Measurements from ENCODE around the gene RASAL2. TPM values are rescaled to one million over a fixed set of nuclear protein-coding genes. Genes with fewer than 3 reads are reported as not detected.
A peak's percentile ranks its signal among the peaks of the same experiment; 100 is the strongest.
"Not testable (repeated sequence)": the region's sequence is repeated elsewhere in the genome, so short reads cannot be mapped to it uniquely, and the experiment has no call there.

Gene RASAL2
- polyA plus RNA-seq, 6 donors from 2014 or later: 0.11 to 2.1 (median 0.55) TPM

DNA sequence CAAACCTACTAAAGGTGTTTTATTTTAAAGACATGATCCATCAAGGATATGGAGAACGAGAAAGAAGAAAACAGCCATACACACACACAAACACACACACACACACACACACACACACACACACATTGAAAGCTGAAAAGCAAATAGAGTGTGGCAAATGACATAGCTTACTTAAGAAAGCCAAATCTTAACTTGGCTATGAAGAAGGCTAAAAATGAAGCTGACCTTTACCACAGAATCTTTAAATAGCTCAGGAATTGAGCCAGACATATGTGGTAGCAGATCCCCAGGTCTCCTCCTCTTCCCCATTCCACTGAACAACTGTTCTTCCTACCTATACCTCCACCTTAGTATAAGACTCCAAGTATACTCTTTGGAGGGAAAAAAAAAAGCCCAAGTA is 217.3 kb downstream of the RASAL2 start:
- Mint-ChIP-seq H3K9me3 (no peaks in the 10 kb centered on the region), H3K27me3 (peaks cover 0 to 5% (median 4%) of the 10 kb centered on the region in 3 donors), H3K36me3 (no peaks in the 10 kb centered on the region), H3K4me1 (no peaks in the 10 kb centered on the region), H3K4me3 (no peak overlapping the region), H3K27ac (peak overlapping the region in 4 of 6 donors; percentile 31 to 86 (median 52))
- no peak for DNase-seq
- no peak for ATAC-seq (ENCODE audit: low read depth in 2 of 2)

DNA sequence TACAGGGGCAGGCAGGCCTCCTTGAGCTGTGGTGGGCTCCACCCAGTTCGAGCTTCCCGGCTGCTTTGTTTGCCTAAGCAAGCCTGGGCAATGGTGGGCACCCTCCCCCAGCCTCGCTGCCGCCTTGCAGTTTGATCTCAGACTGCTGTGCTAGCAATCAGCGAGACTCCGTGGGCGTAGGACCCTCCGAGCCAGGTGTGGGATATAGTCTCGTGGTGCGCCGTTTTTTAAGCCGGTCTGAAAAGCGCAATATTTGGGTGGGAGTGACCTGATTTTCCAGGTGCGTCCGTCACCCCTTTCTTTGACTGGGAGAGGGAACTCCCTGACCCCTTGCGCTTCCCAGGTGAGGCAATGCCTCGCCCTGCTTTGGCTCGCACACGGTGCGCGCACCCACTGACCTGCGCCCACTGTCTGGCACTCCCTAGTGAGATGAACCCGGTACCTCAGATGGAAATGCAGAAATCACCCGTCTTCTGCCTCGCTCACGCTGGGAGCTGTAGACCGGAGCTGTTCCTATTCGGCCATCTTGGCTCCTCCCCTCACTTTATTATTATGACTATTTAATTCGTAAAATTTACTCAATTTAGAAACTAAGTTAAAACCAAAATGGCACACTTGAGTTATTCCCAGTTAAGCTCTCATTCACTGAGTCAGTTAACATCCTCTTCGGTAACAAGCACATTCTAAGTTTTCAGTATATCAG is 226.5 kb downstream of the RASAL2 start:
- not testable (repeated sequence) for H3K9me3 Mint-ChIP-seq; H3K27ac Mint-ChIP-seq; DNase-seq; ATAC-seq (ENCODE audit: low read depth in 2 of 2); H3K36me3 Mint-ChIP-seq; H3K4me1 Mint-ChIP-seq
- H3K4me3 Mint-ChIP-seq: peak overlapping the region in 2 of 8 donors; percentile 19 to 35
- H3K27me3 Mint-ChIP-seq: peaks cover 10 to 17% (median 13%) of the 10 kb centered on the region in 3 donors

DNA sequence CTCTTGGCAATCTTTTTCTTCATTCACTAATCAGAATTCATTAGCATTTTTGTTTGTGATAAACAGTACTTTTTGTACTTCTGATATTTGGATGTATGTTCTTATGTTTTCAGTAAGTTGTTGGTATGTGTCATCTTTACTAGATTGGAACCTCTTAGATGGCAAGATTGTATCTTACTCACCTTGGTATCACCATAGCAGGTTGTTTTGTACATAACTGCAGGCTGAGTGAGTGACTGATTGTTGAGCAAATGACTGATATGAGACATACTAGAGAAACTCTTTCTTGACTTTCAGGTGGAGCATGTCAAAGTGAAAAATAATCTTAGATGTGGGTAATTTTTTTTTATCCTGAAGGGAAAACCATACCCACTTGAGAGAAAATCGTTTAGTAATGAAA is 229.2 kb downstream of the RASAL2 start:
- H3K27ac Mint-ChIP-seq: no peak overlapping the region
- DNase-seq (no peak), ATAC-seq (ENCODE audit: low read depth in 2 of 2) (no peak)
- H3K36me3 Mint-ChIP-seq: no peaks in the 10 kb centered on the region
- H3K27me3 Mint-ChIP-seq: peaks cover 10 to 17% (median 13%) of the 10 kb centered on the region in 3 donors
- H3K9me3 Mint-ChIP-seq: no peaks in the 10 kb centered on the region
- H3K4me3 Mint-ChIP-seq: no peak overlapping the region
- H3K4me1 Mint-ChIP-seq: peaks cover 0 to 3% (median 0%) of the 10 kb centered on the region in 3 donors

- H3K9me3 Mint-ChIP-seq: no peaks in the 10 kb centered on the region
- ATAC-seq (ENCODE audit: low read depth in 2 of 2) (no peak), DNase-seq (no peak)
- H3K27ac Mint-ChIP-seq: no peak overlapping the region
- no peaks in the 10 kb centered on the region for H3K36me3 Mint-ChIP-seq
- H3K27me3 Mint-ChIP-seq: peaks cover 10 to 17% (median 13%) of the 10 kb centered on the region in 3 donors
- peaks cover 0 to 3% (median 0%) of the 10 kb centered on the region in 3 donors for H3K4me1 Mint-ChIP-seq
- H3K4me3 Mint-ChIP-seq: no peak overlapping the region
Observed at GRCh38 chr1:178324003-178324402, 230.1 kb downstream of the RASAL2 start.

DNA sequence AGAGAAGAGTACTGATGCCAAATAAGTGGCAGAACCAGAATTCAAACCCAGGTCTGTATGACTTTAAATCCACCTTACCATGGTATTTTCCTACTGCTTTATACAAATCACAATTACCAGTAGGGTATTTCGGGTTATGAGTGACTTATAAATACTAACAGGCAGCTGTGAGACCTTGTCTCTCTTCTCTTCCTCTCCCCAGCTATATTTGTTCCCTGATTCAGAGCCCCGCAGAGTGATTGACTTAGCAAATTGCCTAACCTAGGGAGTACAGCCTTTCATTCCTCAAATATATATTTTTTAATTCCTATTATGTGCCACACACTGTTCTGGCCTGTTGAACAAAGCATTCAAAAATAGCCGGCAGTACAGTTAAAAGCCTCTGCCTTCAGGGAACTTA is 234.8 kb downstream of the RASAL2 start:
- H3K27ac Mint-ChIP-seq: no peak overlapping the region
- H3K4me3 Mint-ChIP-seq: no peak overlapping the region
- no peaks in the 10 kb centered on the region for H3K36me3 Mint-ChIP-seq
- H3K9me3 Mint-ChIP-seq: no peaks in the 10 kb centered on the region
- DNase-seq (no peak), ATAC-seq (ENCODE audit: low read depth in 2 of 2) (no peak)
- H3K27me3 Mint-ChIP-seq: peaks cover 0 to 6% (median 0%) of the 10 kb centered on the region in 3 donors
- H3K4me1 Mint-ChIP-seq: peaks cover 0 to 3% (median 0%) of the 10 kb centered on the region in 3 donors

DNA sequence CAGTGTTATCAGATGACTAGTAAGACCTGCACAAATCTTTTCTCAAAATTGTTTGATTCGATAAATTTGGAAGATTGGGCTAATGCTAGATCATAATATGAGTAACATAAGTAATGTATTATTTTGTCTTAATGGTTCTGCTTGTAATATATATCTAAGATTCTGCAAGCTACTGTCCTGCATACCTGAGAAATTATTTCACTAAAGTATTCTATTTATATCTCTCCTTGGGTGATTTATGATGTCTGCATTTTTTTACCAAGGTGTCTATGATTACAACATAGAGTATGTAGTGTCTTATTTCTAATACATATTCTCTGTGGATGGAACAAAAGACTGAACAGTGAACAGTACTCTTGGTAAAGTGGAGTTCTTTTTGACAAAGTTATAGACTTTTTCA is 236.2 kb downstream of the RASAL2 start:
- Mint-ChIP-seq H3K27me3 (no peaks in the 10 kb centered on the region), H3K27ac (peak overlapping the region in 1 of 6 donors; percentile 0), H3K4me1 (no peaks in the 10 kb centered on the region), H3K9me3 (no peaks in the 10 kb centered on the region), H3K4me3 (no peak overlapping the region), H3K36me3 (no peaks in the 10 kb centered on the region)
- no peak for DNase-seq
- ATAC-seq (ENCODE audit: low read depth in 2 of 2): no peak

DNA sequence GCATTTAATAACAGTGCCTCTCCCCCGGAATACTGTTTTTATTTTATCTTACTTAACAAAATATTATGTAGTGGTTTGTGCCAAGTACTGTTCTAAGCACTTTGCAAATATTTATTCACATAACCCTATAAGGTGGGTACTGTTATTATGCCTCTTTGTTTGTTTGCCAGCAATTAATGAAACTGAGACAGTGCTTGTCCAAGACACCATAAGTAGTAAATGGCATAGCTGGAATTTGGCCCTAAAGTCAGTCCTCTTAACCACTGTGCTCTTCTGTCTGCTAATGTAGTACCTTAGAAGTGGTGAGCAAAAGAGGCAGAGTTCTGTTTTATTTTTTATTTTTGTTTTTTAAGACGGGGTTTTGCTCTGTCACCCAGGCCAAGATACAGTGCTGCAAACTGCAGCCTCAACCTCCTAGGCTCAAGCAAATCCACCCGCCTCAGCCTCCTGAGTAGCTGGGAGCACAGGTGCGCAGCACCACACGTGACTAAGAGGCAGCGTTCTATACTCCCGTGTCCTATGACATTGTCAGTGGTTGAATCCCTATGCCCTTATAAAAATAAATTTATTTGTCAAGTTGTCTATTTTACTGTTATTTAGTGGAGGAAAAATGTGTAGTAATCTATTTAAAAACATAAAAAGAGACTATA is 237.1 kb downstream of the RASAL2 start:
- Mint-ChIP-seq H3K4me3 (no peak overlapping the region), H3K36me3 (no peaks in the 10 kb centered on the region), H3K27me3 (peaks cover 0 to 5% (median 0%) of the 10 kb centered on the region in 3 donors), H3K9me3 (no peaks in the 10 kb centered on the region), H3K27ac (peak overlapping the region in 1 of 6 donors; percentile 12), H3K4me1 (no peaks in the 10 kb centered on the region)
- no peak for ATAC-seq (ENCODE audit: low read depth in 2 of 2)
- DNase-seq: no peak

DNA sequence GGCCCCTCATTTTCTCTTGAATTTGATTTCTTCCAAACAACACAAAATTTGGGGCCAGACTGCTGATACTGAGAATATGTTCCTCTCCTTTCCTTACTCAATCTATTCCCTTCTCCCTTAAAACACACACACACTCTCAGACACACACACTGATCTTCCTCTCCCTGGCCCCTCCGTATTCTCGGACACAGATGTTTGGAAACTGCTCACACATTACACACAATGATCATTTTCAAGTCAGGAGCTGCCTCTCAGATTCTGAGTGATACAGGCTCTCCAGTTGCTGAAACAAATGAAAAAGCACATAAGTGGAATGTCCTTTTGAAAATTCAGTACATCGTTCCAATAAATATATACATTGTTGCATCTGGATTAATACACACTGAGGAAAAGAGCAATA is 241.5 kb downstream of the RASAL2 start:
- no peak for ATAC-seq (ENCODE audit: low read depth in 2 of 2)
- H3K4me3 Mint-ChIP-seq: no peak overlapping the region
- no peaks in the 10 kb centered on the region for H3K9me3 Mint-ChIP-seq
- H3K27ac Mint-ChIP-seq: no peak overlapping the region
- H3K4me1 Mint-ChIP-seq: no peaks in the 10 kb centered on the region
- H3K36me3 Mint-ChIP-seq: no peaks in the 10 kb centered on the region
- DNase-seq: no peak
- peaks cover 0 to 5% (median 0%) of the 10 kb centered on the region in 3 donors for H3K27me3 Mint-ChIP-seq

DNA sequence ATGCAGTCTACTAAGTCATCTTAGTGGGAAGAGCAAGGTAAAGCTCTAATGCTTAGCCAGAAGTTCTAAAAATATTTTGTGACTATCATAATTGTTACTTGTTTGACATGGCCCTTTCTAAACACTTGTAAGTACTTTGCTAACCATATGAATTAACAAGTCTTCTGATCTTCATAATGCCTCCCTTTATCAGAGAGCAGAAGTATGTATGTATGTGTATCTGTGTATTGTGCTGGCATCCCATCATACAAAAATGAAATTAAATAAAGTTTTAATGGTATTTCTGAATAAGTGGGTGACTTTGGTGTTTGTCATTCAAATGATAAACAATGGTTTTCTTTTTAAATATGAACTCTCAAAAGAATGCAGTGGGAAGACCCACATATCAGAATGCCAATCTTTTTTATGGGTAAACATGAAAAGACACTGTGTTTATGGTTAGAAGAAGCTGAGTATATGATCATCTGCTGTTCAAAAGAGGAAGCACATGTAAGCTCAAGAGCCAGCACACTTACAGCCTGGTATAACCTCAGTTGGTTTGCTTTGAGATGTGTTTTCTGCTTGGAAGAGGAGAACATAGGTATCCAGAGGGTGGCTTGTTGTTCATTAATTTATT is 243.3 kb downstream of the RASAL2 start:
- peaks cover 0 to 5% (median 5%) of the 10 kb centered on the region in 3 donors for H3K27me3 Mint-ChIP-seq

GRCh38 chr1:178339834-178340233 is 245.9 kb downstream of the RASAL2 start:
- Mint-ChIP-seq H3K27me3 (peaks cover 0 to 5% (median 5%) of the 10 kb centered on the region in 3 donors), H3K4me1 (no peaks in the 10 kb centered on the region), H3K4me3 (no peak overlapping the region), H3K9me3 (no peaks in the 10 kb centered on the region), H3K27ac (no peak overlapping the region), H3K36me3 (no peaks in the 10 kb centered on the region)
- ATAC-seq (ENCODE audit: low read depth in 2 of 2) (no peak), DNase-seq (no peak)

More for the DNA sequence above, 243.3 kb downstream of the RASAL2 start:
- ATAC-seq (ENCODE audit: low read depth in 2 of 2): no peak
- Mint-ChIP-seq H3K4me1 (no peaks in the 10 kb centered on the region), H3K9me3 (no peaks in the 10 kb centered on the region), H3K27ac (peak overlapping the region in 1 of 6 donors; percentile 24), H3K36me3 (no peaks in the 10 kb centered on the region), H3K4me3 (no peak overlapping the region)
- DNase-seq: no peak

- DNase-seq (no peak), ATAC-seq (ENCODE audit: low read depth in 2 of 2) (no peak)
- no peaks in the 10 kb centered on the region for H3K9me3 Mint-ChIP-seq
- H3K4me1 Mint-ChIP-seq: no peaks in the 10 kb centered on the region
- no peak overlapping the region for H3K4me3 Mint-ChIP-seq
- no peak overlapping the region for H3K27ac Mint-ChIP-seq
- H3K27me3 Mint-ChIP-seq: peaks cover 0 to 5% (median 3%) of the 10 kb centered on the region in 3 donors
- H3K36me3 Mint-ChIP-seq: no peaks in the 10 kb centered on the region
Observed at GRCh38 chr1:178341261-178341956, 247.5 kb downstream of the RASAL2 start.

- no peaks in the 10 kb centered on the region for H3K4me1 Mint-ChIP-seq
- ATAC-seq (ENCODE audit: low read depth in 2 of 2) (no peak), DNase-seq (no peak)
- H3K27me3 Mint-ChIP-seq: peaks cover 0 to 5% (median 3%) of the 10 kb centered on the region in 3 donors
- H3K9me3 Mint-ChIP-seq: no peaks in the 10 kb centered on the region
- no peak overlapping the region for H3K4me3 Mint-ChIP-seq
- no peak overlapping the region for H3K27ac Mint-ChIP-seq
- no peaks in the 10 kb centered on the region for H3K36me3 Mint-ChIP-seq
Observed at GRCh38 chr1:178342745-178343144, 248.8 kb downstream of the RASAL2 start.

DNA sequence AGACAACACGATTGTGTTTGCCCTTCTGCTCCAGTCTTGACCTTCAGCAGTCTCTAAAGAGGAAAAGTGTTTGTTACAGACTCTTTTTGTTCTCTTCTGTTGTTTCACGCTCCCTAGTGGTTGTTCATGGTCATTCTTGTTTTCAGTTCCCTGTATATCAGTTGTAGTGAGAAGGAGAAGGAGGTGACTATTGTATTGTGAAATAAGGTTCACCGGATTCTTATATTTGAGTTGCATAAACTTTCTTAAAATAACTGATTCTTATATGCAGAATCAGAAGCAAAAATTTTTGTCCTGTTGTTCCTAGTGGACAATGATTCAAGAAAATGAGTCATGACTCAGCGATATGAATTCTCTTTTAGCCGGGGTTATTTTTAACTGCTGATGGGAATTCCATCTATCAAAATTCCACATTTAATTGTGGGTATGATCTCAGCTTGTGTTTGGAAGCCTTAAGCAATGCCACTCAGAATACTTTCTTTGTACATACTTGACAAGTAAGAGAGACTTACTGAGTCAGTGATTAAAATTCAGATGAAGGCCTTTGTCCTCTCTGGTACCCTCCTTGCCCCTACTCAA is 250.7 kb downstream of the RASAL2 start:
- no peak for DNase-seq
- no peak for ATAC-seq (ENCODE audit: low read depth in 2 of 2)
- Mint-ChIP-seq H3K9me3 (peaks cover 0 to 6% (median 0%) of the 10 kb centered on the region in 7 donors), H3K4me1 (no peaks in the 10 kb centered on the region), H3K27me3 (peaks cover 0 to 5% (median 3%) of the 10 kb centered on the region in 3 donors), H3K36me3 (no peaks in the 10 kb centered on the region), H3K27ac (no peak overlapping the region), H3K4me3 (no peak overlapping the region)
